A673 (cell line): ENCODE data around the gene DVL1.

Experiments
- EZH2 ChIP-seq: fragments of 200-600 bp; sonication (generic); IDR thresholded peaks from 2 replicates; pipeline ENCODE4 v1.6.1; 2017; ENCODE audit warnings: borderline replicate concordance, low read depth, mild to moderate bottlenecking, mixed read lengths, antibody characterized with exemption, low read length; ENCODE audit not compliant: poor library complexity, severe bottlenecking
- TF ChIP-seq, protein P1 (sequence below): fragments of 300-800, 200-600 bp; sonication (generic); conservative IDR thresholded peaks from 2 replicates; pipeline ENCODE4 v1.5.1; 2017; ENCODE audit warnings: low read depth, mild to moderate bottlenecking, antibody characterized with exemption, low read length, moderate library complexity, mixed read lengths

GRCh38 chr1:1298861-1299685 lies 50.1 kb downstream of the DVL1 start:
- TF ChIP-seq, protein P1, sequence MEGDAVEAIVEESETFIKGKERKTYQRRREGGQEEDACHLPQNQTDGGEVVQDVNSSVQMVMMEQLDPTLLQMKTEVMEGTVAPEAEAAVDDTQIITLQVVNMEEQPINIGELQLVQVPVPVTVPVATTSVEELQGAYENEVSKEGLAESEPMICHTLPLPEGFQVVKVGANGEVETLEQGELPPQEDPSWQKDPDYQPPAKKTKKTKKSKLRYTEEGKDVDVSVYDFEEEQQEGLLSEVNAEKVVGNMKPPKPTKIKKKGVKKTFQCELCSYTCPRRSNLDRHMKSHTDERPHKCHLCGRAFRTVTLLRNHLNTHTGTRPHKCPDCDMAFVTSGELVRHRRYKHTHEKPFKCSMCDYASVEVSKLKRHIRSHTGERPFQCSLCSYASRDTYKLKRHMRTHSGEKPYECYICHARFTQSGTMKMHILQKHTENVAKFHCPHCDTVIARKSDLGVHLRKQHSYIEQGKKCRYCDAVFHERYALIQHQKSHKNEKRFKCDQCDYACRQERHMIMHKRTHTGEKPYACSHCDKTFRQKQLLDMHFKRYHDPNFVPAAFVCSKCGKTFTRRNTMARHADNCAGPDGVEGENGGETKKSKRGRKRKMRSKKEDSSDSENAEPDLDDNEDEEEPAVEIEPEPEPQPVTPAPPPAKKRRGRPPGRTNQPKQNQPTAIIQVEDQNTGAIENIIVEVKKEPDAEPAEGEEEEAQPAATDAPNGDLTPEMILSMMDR: no peak
- TF ChIP-seq EZH2: no peak
